Amniotic stem cell (primary cell): ENCODE results near the gene QARS1.

Experiments used
- DNase-seq: peaks from one replicate; lab custom pipeline; 2025; lab: John Stamatoyannopoulos, UW

The QARS1 gene

DNA sequence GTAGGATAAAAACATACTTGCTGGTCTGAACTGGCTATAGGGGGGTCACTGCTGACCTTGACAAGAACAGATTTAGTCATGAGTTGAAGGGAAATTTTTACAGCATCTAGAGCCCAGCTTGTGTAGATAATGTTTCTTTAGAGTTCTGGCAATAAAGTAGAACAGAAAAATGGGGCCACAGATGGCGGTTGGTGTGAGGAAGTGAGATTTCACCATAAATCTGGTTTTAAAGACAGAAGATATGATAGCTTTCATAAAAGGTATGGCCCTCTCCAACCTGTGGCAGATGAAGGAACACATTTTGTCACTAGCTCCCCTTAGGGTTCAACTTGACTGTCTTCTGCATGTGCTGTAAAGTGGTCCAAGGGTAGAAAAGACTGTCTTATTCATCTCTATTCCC, 51.0 kb downstream of the QARS1 start:
- DNase-seq, result no peak
